Trophoblast cell (in vitro differentiated cells and primary cell): ENCODE results near the gene GTF3C5.

Experiments used
- DNase-seq, 2 donors: peaks; one replicate each; pipeline ENCODE4 v3.0.0-alpha.2; 2016
- H2AFZ ChIP-seq: 2 replicates; pipeline ENCODE4 v1.6.1; 2013; ENCODE audit warnings: low read length, moderate library complexity, mild to moderate bottlenecking; ENCODE audit not compliant: insufficient read depth, poor library complexity
- H2AK5ac ChIP-seq: 2 replicates; pipeline ENCODE4 v1.6.1; 2013; ENCODE audit warnings: mild to moderate bottlenecking, low read length
- H2BK120ac ChIP-seq: 2 replicates; pipeline ENCODE4 v1.6.1; 2013; ENCODE audit warnings: low read length, mild to moderate bottlenecking, moderate library complexity; ENCODE audit not compliant: insufficient read depth, poor library complexity
- H2BK12ac ChIP-seq: 2 replicates; pipeline ENCODE4 v1.6.1; 2013; ENCODE audit warnings: mild to moderate bottlenecking, low read length, moderate library complexity
- H2BK5ac ChIP-seq: 2 replicates; pipeline ENCODE4 v1.6.1; 2013; ENCODE audit warnings: low read length, low read depth, moderate library complexity, mild to moderate bottlenecking; ENCODE audit not compliant: poor library complexity
- H3K14ac ChIP-seq: 2 replicates; pipeline ENCODE4 v1.6.1; 2013; ENCODE audit warnings: mild to moderate bottlenecking, low read length
- H3K18ac ChIP-seq: 2 replicates; pipeline ENCODE4 v1.6.1; 2013; ENCODE audit warnings: mild to moderate bottlenecking, low read length
- H3K23ac ChIP-seq: 2 replicates; pipeline ENCODE4 v1.6.1; 2013; ENCODE audit warnings: low read length
- H3K27ac ChIP-seq: 2 replicates; pipeline ENCODE4 v1.5.1; 2013; ENCODE audit warnings: low read depth, mild to moderate bottlenecking, inconsistent platforms, low read length, moderate library complexity
- H3K27me3 ChIP-seq: 2 replicates; pipeline ENCODE4 v1.6.1; 2013; ENCODE audit warnings: inconsistent platforms, mild to moderate bottlenecking, low read length, moderate library complexity; ENCODE audit not compliant: insufficient read depth
- H3K36me3 ChIP-seq, 2 experiments: 1 replicate in 1 of 2; 2 replicates in 1 of 2; pipeline ENCODE4 v1.6.1; 2013; ENCODE audit warnings: low read length in 2 of 2, mild to moderate bottlenecking in 2 of 2, moderate library complexity in 1 of 2; ENCODE audit not compliant: insufficient read depth in 2 of 2, control insufficient read depth in 1 of 2
- H3K4ac ChIP-seq: 2 replicates; pipeline ENCODE4 v1.6.1; 2013; ENCODE audit warnings: low read depth, mild to moderate bottlenecking, low read length, moderate library complexity
- H3K4me1 ChIP-seq, 2 experiments: 1 replicate in 1 of 2; 2 replicates in 1 of 2; pipeline ENCODE4 v1.6.1; 2013; ENCODE audit warnings: low read length in 2 of 2, mild to moderate bottlenecking in 2 of 2, moderate library complexity in 1 of 2; ENCODE audit not compliant: insufficient read depth in 2 of 2, control insufficient read depth in 1 of 2
- H3K4me2 ChIP-seq: 2 replicates; pipeline ENCODE4 v1.6.1; 2013; ENCODE audit warnings: inconsistent platforms, mild to moderate bottlenecking, low read length, moderate library complexity
- H3K4me3 ChIP-seq: 2 replicates; pipeline ENCODE4 v1.5.1; 2013; ENCODE audit warnings: mild to moderate bottlenecking, low read depth, low read length, inconsistent platforms
- H3K79me1 ChIP-seq: one replicate; pipeline ENCODE4 v1.6.1; 2013; ENCODE audit warnings: low read length
- H3K79me2 ChIP-seq: 2 replicates; pipeline ENCODE4 v1.6.1; 2013; ENCODE audit warnings: low read length, mild to moderate bottlenecking; ENCODE audit not compliant: control insufficient read depth, insufficient read depth, poor library complexity
- H3K9ac ChIP-seq: 2 replicates; pipeline ENCODE4 v1.6.1; 2013; ENCODE audit warnings: mild to moderate bottlenecking, low read length
- H3K9me3 ChIP-seq: 2 replicates; pipeline ENCODE4 v1.6.1; 2013; ENCODE audit warnings: low read depth, mild to moderate bottlenecking, control low read depth, inconsistent platforms, low read length; ENCODE audit not compliant: insufficient read depth
- H4K12ac ChIP-seq: 2 replicates; pipeline ENCODE4 v1.6.1; 2013; ENCODE audit warnings: low read depth, mild to moderate bottlenecking, low read length, moderate library complexity
- H4K8ac ChIP-seq: 2 replicates; pipeline ENCODE4 v1.6.1; 2013; ENCODE audit warnings: low read depth, mild to moderate bottlenecking, low read length, moderate library complexity
- H4K91ac ChIP-seq: one replicate; pipeline ENCODE4 v1.6.1; 2013; ENCODE audit warnings: low read depth, mild to moderate bottlenecking, low read length, moderate library complexity
- WGBS: extraction: QIAGEN DNeasy Blood & Tissue Kit; methylation state at CpG from one replicate; pipeline ENCODE4 v1.1.7; 2013; ENCODE audit warnings: missing lambda C conversion rate; ENCODE audit not compliant: insufficient read length, insufficient coverage; ENCODE audit errors: extremely low coverage; 5-methylcytosine and 5-hydroxymethylcytosine counted together

Gene GTF3C5

DNA sequence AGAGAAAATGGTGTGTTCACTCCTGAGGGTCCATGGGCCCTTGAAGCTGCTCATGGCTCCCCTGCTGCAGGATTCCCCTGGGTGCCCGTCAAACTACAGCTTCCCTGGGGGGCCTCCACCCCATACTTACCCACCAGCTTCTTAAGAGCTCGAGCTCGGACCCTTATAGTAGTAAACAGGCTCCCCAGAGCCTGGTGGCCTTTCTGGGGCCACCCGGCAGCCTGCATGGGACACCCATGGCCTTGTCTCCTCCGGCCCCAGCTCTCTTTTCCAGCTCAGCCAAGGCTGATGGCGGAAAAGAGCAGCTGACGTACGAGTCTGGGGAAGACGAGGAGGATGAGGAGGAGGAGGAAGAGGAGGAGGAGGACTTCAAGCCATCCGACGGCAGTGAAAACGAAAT lies 26.8 kb downstream of the GTF3C5 start:
- Histone ChIP-seq H3K79me1 (no peaks in the 10 kb centered on the region), H2BK12ac (no peak overlapping the region), H3K4ac (no peak overlapping the region), H3K4me3 (no peak overlapping the region), H3K27me3 (no peaks in the 10 kb centered on the region), H3K27ac (no peak overlapping the region), H2BK120ac (no peak overlapping the region), H2AK5ac (no peak overlapping the region), H3K79me2 (no peaks in the 10 kb centered on the region), H3K9ac (no peak overlapping the region), H2AFZ (no peak overlapping the region), H4K8ac (no peak overlapping the region), H3K14ac (no peak overlapping the region), H4K91ac (no peak overlapping the region), H3K4me2 (no peak overlapping the region), H3K23ac (no peak overlapping the region), H3K18ac (no peak overlapping the region), H3K4me1 (peaks cover 13 to 14% of the 10 kb centered on the region in 2 experiments), H3K36me3 (peaks cover 56 to 58% of the 10 kb centered on the region in 2 experiments), H4K12ac (no peak overlapping the region), H3K9me3 (peaks cover 2% of the 10 kb centered on the region), H2BK5ac (no peak overlapping the region)
- no CpG with 5 or more reads among the region's 12 CpGs for WGBS
- no peak for DNase-seq

GRCh38 chr9:133058071-133058470 lies 27.3 kb downstream of the GTF3C5 start:
- no peak overlapping the region for H4K12ac ChIP-seq
- H4K91ac ChIP-seq: no peak overlapping the region
- no peak overlapping the region for H3K14ac ChIP-seq
- H3K9ac ChIP-seq: no peak overlapping the region
- no peaks in the 10 kb centered on the region for H3K79me2 ChIP-seq
- no peak overlapping the region for H3K4me3 ChIP-seq
- H3K27ac ChIP-seq: no peak overlapping the region
- H3K36me3 ChIP-seq: peaks cover 54 to 55% of the 10 kb centered on the region in 2 experiments
- H3K18ac ChIP-seq: no peak overlapping the region
- no peak overlapping the region for H2BK5ac ChIP-seq
- H2AK5ac ChIP-seq: no peak overlapping the region
- H2BK120ac ChIP-seq: no peak overlapping the region
- no peak overlapping the region for H3K23ac ChIP-seq
- H3K79me1 ChIP-seq: no peaks in the 10 kb centered on the region
- no peak for DNase-seq
- no peak overlapping the region for H4K8ac ChIP-seq
- peaks cover 13 to 14% of the 10 kb centered on the region in 2 experiments for H3K4me1 ChIP-seq
- H3K4me2 ChIP-seq: no peak overlapping the region
- no CpG with 5 or more reads among the region's 7 CpGs for WGBS
- no peak overlapping the region for H3K4ac ChIP-seq
- H2AFZ ChIP-seq: no peak overlapping the region
- H2BK12ac ChIP-seq: no peak overlapping the region
- H3K27me3 ChIP-seq: no peaks in the 10 kb centered on the region
- H3K9me3 ChIP-seq: peaks cover 2% of the 10 kb centered on the region

GRCh38 chr9:133058550-133059320 lies 27.9 kb downstream of the GTF3C5 start:
- Histone ChIP-seq H2AFZ (no peak overlapping the region), H3K4me2 (no peak overlapping the region), H3K9me3 (peaks cover 2% of the 10 kb centered on the region), H2BK120ac (no peak overlapping the region), H4K8ac (no peak overlapping the region), H3K4me3 (no peak overlapping the region), H3K23ac (no peak overlapping the region), H3K27me3 (no peaks in the 10 kb centered on the region), H3K18ac (no peak overlapping the region), H2AK5ac (no peak overlapping the region), H3K14ac (no peak overlapping the region), H3K79me2 (no peaks in the 10 kb centered on the region), H3K79me1 (no peaks in the 10 kb centered on the region), H3K27ac (no peak overlapping the region), H2BK12ac (no peak overlapping the region), H3K36me3 (peaks cover 48 to 54% of the 10 kb centered on the region in 2 experiments), H3K4ac (no peak overlapping the region), H3K4me1 (peaks cover 13 to 14% of the 10 kb centered on the region in 2 experiments), H3K9ac (no peak overlapping the region), H4K91ac (no peak overlapping the region), H4K12ac (no peak overlapping the region), H2BK5ac (no peak overlapping the region)
- DNase-seq: no peak
- no CpG with 5 or more reads among the region's 12 CpGs for WGBS

- Histone ChIP-seq H3K4me3 (no peak overlapping the region), H3K18ac (no peak overlapping the region), H3K4ac (no peak overlapping the region), H4K8ac (no peak overlapping the region), H3K27me3 (no peaks in the 10 kb centered on the region), H3K4me2 (no peak overlapping the region), H2AK5ac (no peak overlapping the region), H2BK12ac (no peak overlapping the region), H4K91ac (no peak overlapping the region), H4K12ac (no peak overlapping the region), H3K4me1 (peaks cover 13 to 14% of the 10 kb centered on the region in 2 experiments), H2AFZ (no peak overlapping the region), H3K9me3 (no peaks in the 10 kb centered on the region), H2BK120ac (no peak overlapping the region), H3K79me1 (no peaks in the 10 kb centered on the region), H2BK5ac (no peak overlapping the region), H3K23ac (no peak overlapping the region), H3K36me3 (peaks cover 40 to 46% of the 10 kb centered on the region in 2 experiments), H3K9ac (no peak overlapping the region), H3K27ac (no peak overlapping the region), H3K79me2 (no peaks in the 10 kb centered on the region), H3K14ac (no peak overlapping the region)
- no peak for DNase-seq
- no CpG with 5 or more reads among the region's 7 CpGs for WGBS
These were observed 28.8 kb downstream of the GTF3C5 start for GRCh38 chr9:133059623-133060022.
